Measurements from ENCODE around the gene SLC25A47.
A peak's percentile ranks its signal among the peaks of the same experiment; 100 is the strongest.
"Not testable (repeated sequence)": the region's sequence is repeated elsewhere in the genome, so short reads cannot be mapped to it uniquely, and the experiment has no call there.

SLC25A47 gene

GRCh38 chr14:100287202-100287997, 35.7 kb upstream of the SLC25A47 start:
- no peaks in the 10 kb centered on the region for H3K27me3 Mint-ChIP-seq
- H3K4me3 Mint-ChIP-seq: no peak overlapping the region
- H3K36me3 Mint-ChIP-seq: no peaks in the 10 kb centered on the region
- peak overlapping the region; percentile 65 for H3K27ac Mint-ChIP-seq
- H3K9me3 Mint-ChIP-seq: no peaks in the 10 kb centered on the region
- peaks cover 8% of the 10 kb centered on the region for H3K4me1 Mint-ChIP-seq

DNA sequence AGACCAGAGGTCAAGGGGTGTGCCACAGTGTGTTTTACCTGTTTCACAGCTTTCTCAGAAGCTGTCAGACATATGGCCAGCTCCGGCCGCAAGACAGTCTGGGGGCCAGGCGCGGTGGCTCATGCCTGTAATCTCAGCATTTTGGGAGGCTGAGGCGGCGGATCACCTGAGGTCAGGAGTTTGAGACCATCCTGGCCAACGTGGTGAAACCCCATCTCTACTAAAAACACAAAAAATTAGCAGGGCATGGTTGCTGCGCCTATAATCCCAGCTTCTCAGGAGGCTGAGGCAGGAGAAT, 35.2 kb upstream of the SLC25A47 start:
- H3K4me3 Mint-ChIP-seq, H3K27me3 Mint-ChIP-seq, H3K36me3 Mint-ChIP-seq, H3K27ac Mint-ChIP-seq, H3K4me1 Mint-ChIP-seq, H3K9me3 Mint-ChIP-seq: not testable (repeated sequence)

DNA sequence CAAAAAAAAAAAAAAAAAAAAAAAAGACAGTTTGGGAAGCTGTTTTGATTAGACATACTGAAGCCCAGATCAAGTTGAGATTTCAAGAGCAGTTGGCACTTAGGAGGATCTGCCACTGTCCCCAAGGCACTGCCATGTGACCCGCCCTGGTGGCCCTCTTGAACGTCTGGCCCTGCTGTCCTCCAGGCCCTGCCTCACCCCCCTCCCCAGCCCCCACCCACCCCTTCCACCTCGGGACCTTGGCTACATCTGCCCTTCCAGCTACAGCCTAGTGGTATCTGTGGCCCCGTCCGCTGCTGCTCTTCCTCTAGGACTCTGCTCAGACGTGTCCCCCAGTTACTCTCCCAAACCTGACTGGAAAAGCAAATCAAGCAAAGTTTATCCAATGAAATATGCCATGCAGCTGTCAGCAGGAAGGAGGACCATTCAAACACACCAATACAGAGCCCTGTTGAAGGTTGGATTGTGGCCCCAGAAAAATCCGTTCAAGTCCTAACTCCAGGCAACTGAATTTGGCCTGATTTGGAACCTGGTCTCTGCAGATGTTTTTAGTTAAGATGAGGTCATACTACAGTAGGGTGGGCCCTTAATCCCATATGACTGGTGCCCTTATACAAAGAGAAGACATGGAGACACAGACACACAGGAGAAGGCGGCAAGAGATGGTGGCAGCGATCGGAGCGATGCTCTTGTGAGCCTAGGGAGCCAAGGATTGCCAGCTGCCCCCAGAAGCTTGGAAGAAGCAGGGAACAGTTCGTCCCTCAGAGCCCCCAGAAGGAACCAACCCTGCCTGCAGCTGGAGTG, 34.6 kb upstream of the SLC25A47 start:
- Mint-ChIP-seq H3K4me1 (peaks cover 8% of the 10 kb centered on the region), H3K27ac (no peak overlapping the region), H3K4me3 (no peak overlapping the region), H3K36me3 (no peaks in the 10 kb centered on the region), H3K9me3 (no peaks in the 10 kb centered on the region), H3K27me3 (no peaks in the 10 kb centered on the region)

- Mint-ChIP-seq H3K27ac (no peak overlapping the region), H3K27me3 (no peaks in the 10 kb centered on the region), H3K9me3 (no peaks in the 10 kb centered on the region), H3K36me3 (no peaks in the 10 kb centered on the region), H3K4me3 (no peak overlapping the region), H3K4me1 (peaks cover 4% of the 10 kb centered on the region)
Observed at GRCh38 chr14:100289916-100290606, 33.1 kb upstream of the SLC25A47 start.

GRCh38 chr14:100290607-100291304, 32.4 kb upstream of the SLC25A47 start:
- peaks cover 4% of the 10 kb centered on the region for H3K4me1 Mint-ChIP-seq
- H3K36me3 Mint-ChIP-seq: no peaks in the 10 kb centered on the region
- H3K4me3 Mint-ChIP-seq: no peak overlapping the region
- H3K9me3 Mint-ChIP-seq: no peaks in the 10 kb centered on the region
- H3K27ac Mint-ChIP-seq: no peak overlapping the region
- H3K27me3 Mint-ChIP-seq: no peaks in the 10 kb centered on the region

DNA sequence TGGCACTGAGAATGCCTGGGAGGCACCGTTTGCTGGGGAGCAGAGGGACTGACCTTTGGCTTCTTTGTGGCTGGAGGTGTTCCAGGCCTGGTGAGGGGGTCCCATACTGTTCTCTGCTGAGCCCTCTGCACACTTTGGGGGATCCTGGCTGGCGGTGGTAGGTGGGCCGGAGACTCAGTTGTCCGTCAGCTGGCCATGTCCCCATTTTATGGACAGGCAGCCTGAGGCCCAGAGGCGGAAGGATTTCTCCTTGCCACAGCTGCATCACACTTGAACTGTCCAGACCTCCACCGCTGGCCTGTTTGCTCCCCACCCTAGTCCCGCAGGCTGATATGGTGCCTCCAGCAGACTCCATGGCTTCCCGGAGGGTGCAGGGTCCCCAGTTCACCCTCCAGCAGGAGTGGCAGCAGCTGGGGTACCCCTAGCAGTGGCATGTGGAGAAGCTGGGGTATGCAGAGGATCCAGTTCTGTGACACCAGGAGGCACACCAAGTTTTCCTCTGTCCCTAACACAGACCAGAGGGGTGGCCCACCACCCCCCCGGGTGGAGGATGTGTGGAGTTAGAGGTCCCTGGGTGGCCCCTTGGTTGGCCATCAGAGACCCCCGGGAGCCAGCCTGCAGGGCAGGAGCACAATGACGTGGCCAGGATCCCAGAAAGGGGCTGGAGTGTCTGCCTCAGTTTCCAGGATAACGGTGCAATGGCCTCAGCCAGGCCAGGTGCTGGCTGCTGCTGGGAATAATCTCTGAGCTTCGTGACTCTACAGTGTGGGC, 31.6 kb upstream of the SLC25A47 start:
- Mint-ChIP-seq H3K9me3 (no peaks in the 10 kb centered on the region), H3K27ac (no peak overlapping the region), H3K4me3 (no peak overlapping the region), H3K4me1 (no peaks in the 10 kb centered on the region), H3K27me3 (no peaks in the 10 kb centered on the region), H3K36me3 (no peaks in the 10 kb centered on the region)

DNA sequence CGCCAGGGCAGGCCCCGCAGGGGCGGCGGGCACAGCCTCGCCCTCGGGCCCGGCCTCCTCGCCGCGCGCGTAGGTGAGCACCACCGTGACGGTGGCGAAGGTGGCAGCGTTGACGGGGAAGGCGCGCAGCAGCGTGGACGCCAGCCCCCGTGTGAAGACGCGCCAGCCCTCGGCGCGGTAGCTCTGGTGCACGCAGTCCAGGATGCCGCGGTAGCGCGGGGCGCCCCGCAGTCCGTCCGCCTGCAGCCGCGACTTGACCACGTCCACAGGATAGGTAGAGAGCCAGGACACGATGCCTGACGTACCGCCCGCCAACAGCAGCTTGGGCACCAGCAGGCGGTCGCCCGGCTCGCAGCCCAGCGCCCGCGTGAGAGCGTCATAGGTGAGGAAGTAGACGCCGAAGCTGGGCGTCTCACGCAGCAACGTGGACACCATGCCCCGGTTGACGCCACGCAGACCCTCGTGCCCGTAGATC, 30.8 kb upstream of the SLC25A47 start:
- Mint-ChIP-seq H3K27me3 (no peaks in the 10 kb centered on the region), H3K27ac (no peak overlapping the region), H3K36me3 (no peaks in the 10 kb centered on the region), H3K4me3 (no peak overlapping the region), H3K9me3 (no peaks in the 10 kb centered on the region), H3K4me1 (no peaks in the 10 kb centered on the region)

DNA sequence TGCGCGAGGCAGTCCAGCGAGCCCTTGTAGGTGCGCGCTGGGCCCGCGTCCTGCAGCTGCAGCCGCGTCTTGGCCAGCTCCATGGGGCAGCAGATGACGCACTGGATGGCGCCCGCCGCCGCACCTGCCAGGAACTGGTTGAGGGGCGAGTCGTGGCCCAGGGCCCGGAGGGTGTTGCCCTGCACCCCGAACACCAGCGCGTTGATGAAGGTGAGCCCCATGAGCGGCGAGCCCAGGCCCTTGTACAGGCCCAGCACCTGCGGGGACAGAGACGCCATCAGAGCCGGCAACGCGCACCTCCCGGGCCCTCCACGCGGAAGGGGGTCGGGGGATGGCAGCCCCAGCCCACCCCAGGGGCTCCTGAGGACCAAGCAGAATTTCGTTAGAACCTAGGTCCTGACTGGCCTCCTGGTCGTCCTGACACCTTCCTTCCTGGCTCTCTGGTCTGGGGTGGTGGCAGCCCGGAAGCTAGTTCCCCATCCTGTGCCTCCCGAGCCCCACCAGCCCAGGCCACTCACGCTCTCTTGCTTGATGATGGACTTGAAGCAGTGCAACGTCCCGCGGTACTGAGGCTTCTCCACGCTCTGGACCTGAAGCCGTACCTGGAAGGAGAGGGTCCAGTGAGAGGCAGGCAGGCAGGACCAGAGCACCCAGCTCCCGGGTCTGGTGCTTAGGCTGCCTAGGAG, 30.2 kb upstream of the SLC25A47 start:
- no peaks in the 10 kb centered on the region for H3K36me3 Mint-ChIP-seq
- H3K4me1 Mint-ChIP-seq: no peaks in the 10 kb centered on the region
- no peaks in the 10 kb centered on the region for H3K9me3 Mint-ChIP-seq
- no peaks in the 10 kb centered on the region for H3K27me3 Mint-ChIP-seq
- no peak overlapping the region for H3K27ac Mint-ChIP-seq
- H3K4me3 Mint-ChIP-seq: no peak overlapping the region

GRCh38 chr14:100293497-100294212, 29.5 kb upstream of the SLC25A47 start:
- H3K4me3 Mint-ChIP-seq: no peak overlapping the region
- no peaks in the 10 kb centered on the region for H3K27me3 Mint-ChIP-seq
- no peaks in the 10 kb centered on the region for H3K9me3 Mint-ChIP-seq
- H3K4me1 Mint-ChIP-seq: no peaks in the 10 kb centered on the region
- H3K27ac Mint-ChIP-seq: no peak overlapping the region
- H3K36me3 Mint-ChIP-seq: no peaks in the 10 kb centered on the region

DNA sequence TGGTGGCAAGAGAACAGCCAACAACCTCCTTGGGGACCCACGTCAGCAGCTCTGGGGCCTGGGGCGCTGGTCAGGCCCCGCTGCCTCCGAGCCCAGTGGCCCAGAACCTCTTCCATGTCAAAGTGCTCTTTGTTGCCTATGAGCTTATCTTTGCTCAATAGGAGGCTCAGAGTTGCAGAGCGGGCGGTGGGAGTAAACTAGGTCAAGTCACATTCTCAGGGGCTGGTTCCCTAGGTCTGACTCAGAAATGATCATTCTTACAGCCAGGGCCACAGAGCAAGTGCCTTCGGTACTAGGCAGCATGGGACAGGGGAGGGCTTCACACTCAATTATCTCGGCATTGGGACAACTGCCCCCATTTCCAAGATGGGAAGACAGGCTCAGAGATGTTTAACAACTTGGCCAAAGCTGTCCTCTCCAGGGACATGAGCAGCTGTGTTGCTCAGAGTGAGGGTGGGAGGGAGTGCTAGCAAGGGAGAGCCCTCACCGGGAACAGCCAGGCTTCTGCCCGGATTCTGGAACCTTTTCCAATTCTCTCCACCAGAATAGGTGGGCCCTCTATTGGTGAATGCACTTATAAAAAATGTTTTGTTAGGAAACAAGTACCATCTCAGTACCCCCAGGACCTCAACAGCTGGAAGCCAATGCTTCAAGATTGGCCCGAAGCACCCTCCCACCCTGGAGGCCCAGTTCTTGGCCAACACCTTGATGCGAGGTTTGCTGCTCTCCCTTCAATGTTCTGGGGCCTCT, 28.8 kb upstream of the SLC25A47 start:
- H3K9me3 Mint-ChIP-seq: no peaks in the 10 kb centered on the region
- no peak overlapping the region for H3K27ac Mint-ChIP-seq
- H3K4me3 Mint-ChIP-seq: no peak overlapping the region
- H3K36me3 Mint-ChIP-seq: no peaks in the 10 kb centered on the region
- no peaks in the 10 kb centered on the region for H3K4me1 Mint-ChIP-seq
- H3K27me3 Mint-ChIP-seq: no peaks in the 10 kb centered on the region

DNA sequence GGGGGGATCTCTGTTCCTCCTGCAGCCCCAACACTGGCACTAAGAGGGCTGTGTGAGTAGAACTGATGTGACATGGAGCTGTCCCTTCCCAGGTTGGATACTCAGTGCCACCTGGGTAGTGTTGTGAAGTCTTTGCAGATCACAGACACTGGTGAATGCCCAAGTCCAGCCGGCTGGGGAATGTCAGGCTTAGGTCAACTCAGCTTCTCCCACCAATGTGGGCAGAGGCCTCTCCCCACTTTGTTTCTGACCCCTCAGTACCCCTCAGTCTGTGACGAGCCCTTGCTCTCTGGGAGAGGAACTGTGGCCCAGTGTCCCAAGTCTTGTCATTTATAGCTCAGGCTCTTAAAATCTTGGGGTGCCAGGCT, 28.2 kb upstream of the SLC25A47 start:
- Mint-ChIP-seq H3K36me3 (no peaks in the 10 kb centered on the region), H3K4me3 (no peak overlapping the region), H3K27me3 (no peaks in the 10 kb centered on the region), H3K9me3 (no peaks in the 10 kb centered on the region), H3K27ac (no peak overlapping the region), H3K4me1 (no peaks in the 10 kb centered on the region)

DNA sequence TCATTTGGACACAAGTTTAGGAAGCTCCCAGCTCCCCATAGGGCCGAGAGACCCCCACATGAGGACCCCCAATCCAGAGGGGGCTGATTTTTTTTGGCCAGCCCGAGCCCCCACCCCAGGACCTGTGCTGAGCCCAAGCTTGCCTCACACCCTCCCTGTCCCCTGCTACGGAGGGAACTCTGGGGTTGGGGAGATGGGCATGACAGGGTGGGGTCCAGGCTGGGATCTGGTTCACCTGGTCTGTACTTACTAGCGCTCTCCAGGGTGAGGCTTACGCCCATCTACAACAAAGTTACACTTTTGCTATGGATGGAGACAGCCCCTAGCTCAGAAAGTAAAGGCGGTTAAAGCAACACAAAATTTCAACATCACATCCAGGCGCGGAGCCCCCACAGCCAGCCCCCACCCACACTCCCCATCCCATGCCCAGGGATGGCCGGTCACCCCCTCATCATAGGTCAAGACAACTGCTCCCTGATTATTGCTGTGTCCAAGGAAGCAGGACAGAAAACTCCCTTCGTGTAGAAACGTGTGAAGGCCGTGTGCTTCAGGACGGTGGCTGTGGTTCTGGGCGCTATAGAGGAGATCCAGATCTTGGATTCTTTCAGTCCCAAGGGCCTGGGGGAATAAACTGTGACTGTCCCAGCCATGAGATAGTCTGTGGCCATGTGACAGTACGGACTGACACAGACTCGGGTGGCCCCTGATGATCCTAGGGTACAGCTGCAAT, 27.6 kb upstream of the SLC25A47 start:
- Mint-ChIP-seq H3K36me3 (no peaks in the 10 kb centered on the region), H3K27me3 (no peaks in the 10 kb centered on the region), H3K4me3 (no peak overlapping the region), H3K4me1 (no peaks in the 10 kb centered on the region), H3K27ac (no peak overlapping the region), H3K9me3 (no peaks in the 10 kb centered on the region)

DNA sequence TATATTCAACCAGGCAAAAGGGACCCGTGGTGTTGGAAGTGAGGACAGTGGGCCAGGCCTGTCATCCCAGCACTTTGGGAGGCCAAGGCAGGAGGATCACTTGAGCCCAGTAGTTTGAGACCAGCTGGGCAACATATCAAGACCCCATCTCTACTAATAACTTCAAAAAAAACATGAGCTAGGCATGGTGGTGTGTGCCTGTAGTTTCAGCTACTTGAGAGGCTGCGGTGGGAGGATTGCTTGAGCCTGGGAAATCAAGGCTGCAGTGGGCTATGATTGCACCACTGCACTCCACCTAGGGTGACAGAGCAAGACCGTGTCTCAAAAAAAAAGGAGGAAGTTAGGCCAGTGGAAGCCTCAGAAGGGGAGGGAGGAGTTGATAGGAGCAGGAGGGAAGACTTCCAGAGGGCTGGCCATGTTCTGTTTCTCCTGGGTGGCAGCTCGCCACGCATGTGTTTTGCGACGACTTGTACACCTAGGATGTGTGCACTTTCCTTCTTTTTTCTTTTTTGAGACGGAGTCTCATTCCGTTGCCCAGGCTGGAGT, 27.0 kb upstream of the SLC25A47 start:
- H3K4me3 Mint-ChIP-seq: no peak overlapping the region
- no peak overlapping the region for H3K27ac Mint-ChIP-seq

More for the DNA sequence above, 27.0 kb upstream of the SLC25A47 start:
- Mint-ChIP-seq H3K36me3 (no peaks in the 10 kb centered on the region), H3K9me3 (no peaks in the 10 kb centered on the region), H3K4me1 (no peaks in the 10 kb centered on the region), H3K27me3 (no peaks in the 10 kb centered on the region)
